Psoas muscle (tissue), 8 donors: ENCODE data around the gene SP3. TPM values are rescaled to one million over a fixed set of nuclear protein-coding genes. Genes with fewer than 3 reads are reported as not detected.

ENCODE experiments used
- ATAC-seq, 4 donors: fragments of 200-7000 bp; cut with Tn5 transposase; one replicate each; pipeline ENCODE4 v1.9.1; 2020; ENCODE audit warnings: moderate library complexity in 3 of 4, mild to moderate bottlenecking in 2 of 4
- DNase-seq, 2 donors: peaks; one replicate each; pipeline ENCODE4 v3.0.0-alpha.2; 2020
- H3K27ac ChIP-seq: fragments of 200-600 bp; one replicate; pipeline ENCODE4 v1.8.0; 2022
- H3K27me3 ChIP-seq, 3 donors: fragments of 200-600 bp in 1 of 3; one replicate each; pipeline versions ENCODE4 v1.6.1 to v1.8.0; 2013 to 2022; ENCODE audit warnings: low read length in 2 of 3, mild to moderate bottlenecking in 2 of 3, moderate library complexity in 1 of 3; ENCODE audit not compliant: insufficient read depth in 3 of 3
- H3K36me3 ChIP-seq, 2 donors: fragments of 200-600 bp in 1 of 2; one replicate each; pipeline versions ENCODE4 v1.6.1 to v1.8.0; 2013 to 2022; ENCODE audit warnings: low read depth in 1 of 2, mild to moderate bottlenecking in 1 of 2, moderate library complexity in 1 of 2; ENCODE audit not compliant: insufficient read depth in 1 of 2
- H3K4me1 ChIP-seq: fragments of 200-600 bp; one replicate; pipeline ENCODE4 v1.8.0; 2022
- H3K4me3 ChIP-seq: fragments of 200-600 bp; one replicate; pipeline ENCODE4 v1.8.0; 2022; ENCODE audit warnings: mild to moderate bottlenecking
- H3K9me3 ChIP-seq: fragments of 200-600 bp; one replicate; pipeline ENCODE4 v1.8.0; 2022
- CTCF ChIP-seq: fragments of 200-600 bp; IDR thresholded peaks from one replicate; pipeline ENCODE4 v1.8.0; 2022; ENCODE audit warnings: antibody characterized with exemption
- WGBS, 3 donors: extraction: QIAGEN DNeasy Blood & Tissue Kit; methylation state at CpG; one replicate each; pipeline versions ENCODE4 v1.1.6 to v1.1.7; 2013; 5-methylcytosine and 5-hydroxymethylcytosine counted together
- intact Hi-C, 2 donors: fragments of 100-400 bp; cut with DNase I; formaldehyde crosslinking; loops; one replicate each; pipeline versions ENCODE4 v1.11.0 to v1.14.2; 2022
- polyA plus RNA-seq, 3 donors: library from polyadenylated mRNA; stranded (reverse); fragments of 200-250 nt; gene quantifications; one replicate each; pipeline ENCODE4 v1.2.3, GENCODE V29; 2013
- total RNA-seq, 4 donors: library from RNA; stranded (reverse); fragmentation: NEBNext Ultra II Directional in 2 of 4; extraction: Animal tissue kit (Norgen Biotek cat#: 25700) in 2 of 4; gene quantifications; one replicate each; pipeline versions ENCODE4 v1.2.1 to v1.2.4, GENCODE V29; 2021 to 2023
- donor health status: healthy with polysubstance abuse.
- donor health status: DM: no; HTN: no; CAD: no; lungs with moderate emphysema.
- donor health status: Bipolar disorder and iron deficiency.
- donor health status: healthy.
- donor health status: DM: yes; HTN: yes; CAD: no.
- donor health status: DM: no; HTN: no; CAD: no.
- donor health status: DM: no; HTN: no; CAD: no.
- donor health status: DM: yes; HTN: yes; CAD: no.

The SP3 gene
- total and polyA plus RNA-seq, 7 donors = 13.9 to 52.0 (median 38.2) TPM

GRCh38 chr2:173970516-173970924, 5.3 kb upstream of the SP3 start:
- no peak for ATAC-seq
- intact Hi-C loops = no loop called here
- no peaks in the 10 kb centered on the region for H3K36me3 ChIP-seq
- no peaks in the 10 kb centered on the region for H3K9me3 ChIP-seq
- H3K27ac ChIP-seq = no peak overlapping the region
- DNase-seq = no peak
- H3K4me3 ChIP-seq = no peak overlapping the region
- H3K27me3 ChIP-seq = no peaks in the 10 kb centered on the region
- peaks cover 17% of the 10 kb centered on the region for H3K4me1 ChIP-seq
- no peak for TF ChIP-seq CTCF

- Histone ChIP-seq H3K27me3 (no peaks in the 10 kb centered on the region), H3K4me1 (peaks cover 17% of the 10 kb centered on the region), H3K36me3 (no peaks in the 10 kb centered on the region), H3K9me3 (no peaks in the 10 kb centered on the region), H3K4me3 (no peak overlapping the region), H3K27ac (no peak overlapping the region)
- TF ChIP-seq CTCF = no peak
- ATAC-seq (no peak), DNase-seq (no peak)
- intact Hi-C loops = loop anchor here (5.0 kb wide), 2 partner anchors 32 to 67 kb away; no protein-coding TSS in a partner anchor
- 8 to 27% (median 23%) methylated on average over 1 of the region's 1 CpG for WGBS, 3 donors
Measured at GRCh38 chr2:173969886-173970285, 4.7 kb upstream of the SP3 start.

GRCh38 chr2:173968551-173968950, 3.4 kb upstream of the SP3 start:
- no peak for ATAC-seq
- Histone ChIP-seq H3K27me3 (no peaks in the 10 kb centered on the region), H3K27ac (no peak overlapping the region), H3K9me3 (no peaks in the 10 kb centered on the region), H3K4me3 (no peak overlapping the region), H3K4me1 (peaks cover 17% of the 10 kb centered on the region), H3K36me3 (no peaks in the 10 kb centered on the region)
- no peak for DNase-seq
- TF ChIP-seq CTCF = no peak
- WGBS, 3 donors = 69 to 72% (median 69%) methylated on average over 6 of the region's 6 CpGs
- intact Hi-C loops = loop anchor here (5.0 kb wide), 2 partner anchors 34 to 69 kb away; no protein-coding TSS in a partner anchor

GRCh38 chr2:173966274-173967098, 1.3 kb upstream of the SP3 start:
- no peak for DNase-seq
- intact Hi-C loops = loop anchor here (5.0 kb wide), 2 partner anchors 36 to 71 kb away; no protein-coding TSS in a partner anchor
- no peaks in the 10 kb centered on the region for H3K9me3 ChIP-seq

More at GRCh38 chr2:173966274-173967098, 1.3 kb upstream of the SP3 start:
- no peaks in the 10 kb centered on the region for H3K36me3 ChIP-seq
- TF ChIP-seq CTCF = no peak
- peak overlapping the region; percentile 96 for H3K4me3 ChIP-seq
- ATAC-seq = no peak
- 43 to 47% (median 45%) methylated on average over 8 of the region's 8 CpGs for WGBS, 3 donors
- peak overlapping the region; percentile 100 for H3K27ac ChIP-seq
- peaks cover 29% of the 10 kb centered on the region for H3K4me1 ChIP-seq
- no peaks in the 10 kb centered on the region for H3K27me3 ChIP-seq
